IMR-90 (cell line): ENCODE data around the gene PSMD2. TPM values are rescaled to one million over a fixed set of nuclear protein-coding genes. Genes with fewer than 3 reads are reported as not detected.
A peak's percentile ranks its signal among the peaks of the same experiment; 100 is the strongest.

Experiments used
- ATAC-seq: fragments of 200-7000 bp; cut with Tn5 transposase; 2 replicates; pipeline ENCODE4 v1.9.1; 2020; ENCODE audit warnings: low read depth, mild to moderate bottlenecking, moderate library complexity
- BruUV-seq: library from RNA; stranded (reverse); fragments of 400-500 nt; replicated peaks from 2 replicates; lab custom pipeline; 2021; lab: Mats Ljungman, UMichigan
- CTCF ChIA-PET: fragments of 300-600 bp; formaldehyde crosslinking; extraction: SDS; loops from one replicate; lab custom pipeline; 2021; ENCODE audit warnings: antibody characterized with exemption; lab: Yijun Ruan, JAX
- POLR2A ChIA-PET: fragments of 300-600 bp; sonication (Branson Sonifier 250); formaldehyde crosslinking; loops from one replicate; lab custom pipeline; 2022; ENCODE audit warnings: antibody characterized with exemption; ENCODE audit not compliant: unreplicated experiment; lab: Charles Lee
- DNase-seq: peaks from one replicate; pipeline ENCODE4 v3.0.0; 2013
- H2AFZ ChIP-seq: replicated peaks from 2 replicates; pipeline ENCODE3; 2013; ENCODE audit warnings: low read length, mild to moderate bottlenecking; ENCODE audit not compliant: poor library complexity
- H2AK5ac ChIP-seq: 2 replicates; pipeline ENCODE4 v1.6.1; 2013; ENCODE audit warnings: low read depth, low read length, inconsistent platforms
- H2AK9ac ChIP-seq: replicated peaks from 2 replicates; pipeline ENCODE3; 2013; ENCODE audit warnings: mild to moderate bottlenecking, low read depth, low read length, moderate library complexity; ENCODE audit not compliant: poor library complexity
- H2BK120ac ChIP-seq: 2 replicates; pipeline ENCODE4 v1.6.1; 2013; ENCODE audit warnings: low read depth, low read length, inconsistent platforms
- H2BK15ac ChIP-seq: 3 replicates; pipeline ENCODE4 v1.6.1; 2013; ENCODE audit warnings: low read depth, low read length, inconsistent platforms
- H2BK20ac ChIP-seq: 2 replicates; pipeline ENCODE4 v1.6.1; 2013; ENCODE audit warnings: low read depth, mild to moderate bottlenecking, inconsistent platforms, low read length, moderate library complexity
- H2BK5ac ChIP-seq: 2 replicates; pipeline ENCODE4 v1.6.1; 2013; ENCODE audit warnings: mild to moderate bottlenecking, low read depth, low read length, inconsistent platforms; ENCODE audit not compliant: poor library complexity, severe bottlenecking
- H3K14ac ChIP-seq: replicated peaks from 2 replicates; pipeline ENCODE4 v1.6.1; 2013; ENCODE audit warnings: low read depth, low read length, inconsistent platforms
- H3K18ac ChIP-seq: 2 replicates; pipeline ENCODE4 v1.6.1; 2013; ENCODE audit warnings: low read depth, low read length, control low read depth
- H3K23ac ChIP-seq: 2 replicates; pipeline ENCODE4 v1.6.1; 2013; ENCODE audit warnings: low read depth, low read length, inconsistent platforms
- H3K27ac ChIP-seq: 2 replicates; pipeline ENCODE4 v1.5.1; 2013; ENCODE audit warnings: mild to moderate bottlenecking, control low read depth, low read length; ENCODE audit not compliant: insufficient read depth
- H3K27me3 ChIP-seq: 2 replicates; pipeline ENCODE4 v1.6.1; 2013; ENCODE audit warnings: low read length; ENCODE audit not compliant: control insufficient read depth, insufficient read depth
- H3K36me3 ChIP-seq: 2 replicates; pipeline ENCODE4 v1.6.1; 2013; ENCODE audit warnings: low read length, mixed read lengths; ENCODE audit not compliant: control insufficient read depth, insufficient read depth
- H3K4ac ChIP-seq: 2 replicates; pipeline ENCODE4 v1.6.1; 2013; ENCODE audit warnings: low read depth, low read length, inconsistent platforms
- H3K4me1 ChIP-seq: 2 replicates; pipeline ENCODE4 v1.6.1; 2013; ENCODE audit warnings: low read length, mixed read lengths; ENCODE audit not compliant: control insufficient read depth, insufficient read depth
- H3K4me2 ChIP-seq: 2 replicates; pipeline ENCODE4 v1.6.1; 2013; ENCODE audit warnings: low read depth, mild to moderate bottlenecking, control low read depth, low read length, moderate library complexity
- H3K4me3 ChIP-seq: 2 replicates; pipeline ENCODE4 v1.5.1; 2013; ENCODE audit warnings: low read depth, mild to moderate bottlenecking, control low read depth, low read length, moderate library complexity; ENCODE audit not compliant: insufficient read depth
- H3K56ac ChIP-seq: 2 replicates; pipeline ENCODE4 v1.6.1; 2013; ENCODE audit warnings: low read length, inconsistent platforms; ENCODE audit not compliant: insufficient read depth; ENCODE audit errors: extremely low read depth
- H3K79me1 ChIP-seq, 2 experiments: 2 replicates each; pipeline ENCODE4 v1.6.1; 2013; ENCODE audit warnings: low read length in 2 of 2, inconsistent platforms in 1 of 2, low read depth in 1 of 2
- H3K9ac ChIP-seq: 2 replicates; pipeline ENCODE4 v1.6.1; 2013; ENCODE audit warnings: low read depth, low read length, control low read depth
- H3K9me1 ChIP-seq: 2 replicates; pipeline ENCODE4 v1.6.1; 2013; ENCODE audit warnings: low read length, inconsistent platforms; ENCODE audit not compliant: insufficient read depth
- H3K9me3 ChIP-seq: 2 replicates; pipeline ENCODE4 v1.6.1; 2013; ENCODE audit warnings: low read length; ENCODE audit not compliant: control insufficient read depth, insufficient read depth
- H4K20me1 ChIP-seq: 2 replicates; pipeline ENCODE4 v1.6.1; 2013; ENCODE audit warnings: low read length, inconsistent platforms; ENCODE audit not compliant: insufficient read depth
- H4K5ac ChIP-seq: 2 replicates; pipeline ENCODE4 v1.6.1; 2013; ENCODE audit warnings: mild to moderate bottlenecking, low read depth, low read length, control low read depth
- H4K8ac ChIP-seq, 2 experiments: 2 replicates each; pipeline ENCODE4 v1.6.1; 2013; ENCODE audit warnings: low read depth in 2 of 2, low read length in 2 of 2, control low read depth in 1 of 2, inconsistent platforms in 1 of 2
- H4K91ac ChIP-seq: 2 replicates; pipeline ENCODE4 v1.6.1; 2013; ENCODE audit warnings: low read depth, low read length, inconsistent platforms; ENCODE audit not compliant: insufficient read depth
- MAFK ChIP-seq: IDR thresholded peaks from 2 replicates; pipeline ENCODE4 v1.6.1; 2012; ENCODE audit warnings: low read depth, low read length, improper control_type of control experiment
- MXI1 ChIP-seq: IDR thresholded peaks from 2 replicates; pipeline ENCODE4 v1.6.1; 2012; ENCODE audit warnings: low read depth, mild to moderate bottlenecking, low read length, moderate library complexity, borderline replicate concordance
- SMC3 ChIP-seq: fragments of 150-350 bp; IDR thresholded peaks from 2 replicates; pipeline ENCODE4 v1.6.1; 2016; ENCODE audit warnings: low read depth, mild to moderate bottlenecking, antibody characterized with exemption, low read length, moderate library complexity
- WGBS, 2 experiments: methylation state at CpG; one replicate each; pipeline versions ENCODE4 v1.1.5 to v1.1.7; 2013; ENCODE audit warnings: missing lambda C conversion rate in 2 of 2; ENCODE audit not compliant: insufficient read length in 1 of 2; ENCODE audit errors: extremely low coverage in 2 of 2; 5-methylcytosine and 5-hydroxymethylcytosine counted together
- dilution Hi-C: fragments of 300-500 bp; cut with HindIII; formaldehyde crosslinking; loops from one replicate; pipeline ENCODE4 v1.14.3; 2018; ENCODE audit warnings: low sequenced_read_pairs; ENCODE audit not compliant: unreplicated experiment
- in situ Hi-C: fragments of 300-500 bp; cut with MboI; formaldehyde crosslinking; loops from 3 replicates; pipeline ENCODE4 v1.14.3; 2019; ENCODE audit warnings: low sequenced_read_pairs, inconsistent platforms, mixed read lengths
- intact Hi-C: fragments of 100-400 bp; cut with micrococcal nuclease; formaldehyde crosslinking; loops from 2 replicates; pipeline ENCODE4 v1.10.0; 2022
- polyA plus RNA-seq, 3 experiments: library from polyadenylated mRNA; depleted of rRNA; stranded (reverse); fragments of >200 nt; gene quantifications; 2 replicates each; pipeline ENCODE4 v1.2.3, GENCODE V29; 2012; ENCODE audit warnings: low replicate concordance in 1 of 3
- total RNA-seq: library from RNA; depleted of rRNA; stranded (reverse); fragments of >200 nt; gene quantifications from 2 replicates; pipeline ENCODE4 v1.2.3, GENCODE V29; 2012
- TF ChIP-seq, protein P1 (sequence below): fragments of 150-350 bp; IDR thresholded peaks from 2 replicates; pipeline ENCODE4 v1.6.1; 2017; ENCODE audit warnings: mild to moderate bottlenecking, antibody characterized with exemption, low read length, low read depth

The PSMD2 gene
- total and polyA plus RNA-seq, 2 of the 4 experiments (the other 2 are of a cell fraction) = 514 to 872 TPM

DNA sequence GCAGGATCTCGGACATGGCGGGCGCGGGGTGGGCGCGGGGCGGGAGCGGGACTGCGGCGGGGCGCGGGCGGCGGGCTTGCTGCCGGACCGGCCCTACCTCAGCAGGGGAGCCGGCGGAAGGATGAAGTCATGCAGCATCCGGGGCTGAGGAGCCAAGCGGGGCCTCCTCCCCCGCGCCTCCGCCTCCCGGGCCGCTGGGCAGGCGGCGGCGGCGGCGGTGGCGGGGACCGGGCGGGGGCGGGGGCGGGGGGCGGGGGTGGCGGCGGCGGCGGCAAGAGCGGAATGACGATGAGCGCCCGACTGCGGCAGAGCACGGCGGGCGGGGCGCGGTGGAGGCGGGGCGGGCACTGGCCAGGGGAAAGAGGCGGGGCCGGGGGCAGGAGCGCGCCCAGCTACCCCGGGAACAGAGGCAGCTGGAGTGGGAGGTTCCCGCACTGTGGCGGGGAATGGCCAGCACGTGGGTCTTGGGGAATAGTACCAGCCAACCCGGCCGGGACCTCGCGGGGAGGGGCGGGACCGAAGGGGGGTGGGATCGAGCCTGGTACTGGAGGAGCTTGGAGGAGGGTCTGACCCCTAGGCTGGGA is 37.7 kb upstream of the PSMD2 start, which contains the start of gene CAMK2N2:
Gene CAMK2N2 (minus strand): TSS at position 284 of the 584 bp plus-strand sequence. CDS start 268 bp downstream, at position 16.
- Histone ChIP-seq H2AFZ (peak within 1 kb of the TSS; percentile 88), H3K9me1 (no peaks in the 10 kb centered on the region), H2BK5ac (no peak within 1 kb of the TSS), H3K36me3 (0 out of 2 replicates have a peak, but pooled peaks cover 2% of the 10 kb centered on the region), H2AK5ac (no peak within 1 kb of the TSS), H2BK120ac (no peak within 1 kb of the TSS), H3K4ac (no peak within 1 kb of the TSS), H2BK15ac (no peak within 1 kb of the TSS), H2AK9ac (no peak within 1 kb of the TSS), H3K27ac (no peak within 1 kb of the TSS; the same call in 1 of the 2 replicates), H3K18ac (no peak within 1 kb of the TSS), H4K91ac (no peak within 1 kb of the TSS), H3K23ac (peak within 1 kb of the TSS; percentile 82; the same call in 1 of the 2 replicates), H3K56ac (no peak within 1 kb of the TSS), H4K8ac (no peak within 1 kb of the TSS), H3K4me1 (peaks cover 2% of the 10 kb centered on the region; the same call in 1 of the 2 replicates), H3K9me3 (no peaks in the 10 kb centered on the region), H3K4me3 (peak within 1 kb of the TSS; percentile 55), H3K4me2 (peak within 1 kb of the TSS; percentile 80), H2BK20ac (no peak within 1 kb of the TSS), H3K79me1 (no peaks in the 10 kb centered on the region), H3K9ac (no peak within 1 kb of the TSS), H4K5ac (no peak within 1 kb of the TSS), H3K14ac (no peak within 1 kb of the TSS), H4K20me1 (peaks cover 8% of the 10 kb centered on the region), H3K27me3 (peaks cover 37% of the 10 kb centered on the region)
- ChIA-PET POLR2A (no interaction called here), CTCF (interaction anchor here (1.1 kb wide), 1 partner anchor 366 kb away, joined by 3 read pairs; no protein-coding TSS in a partner anchor)
- peak; percentile 47 for DNase-seq
- intact Hi-C loops = no loop called here
- TF ChIP-seq MAFK (no peak), SMC3 (no peak), MXI1 (0 out of 2 replicates have a peak, but pooled peaks have one; percentile 22)
- TF ChIP-seq, protein P1, sequence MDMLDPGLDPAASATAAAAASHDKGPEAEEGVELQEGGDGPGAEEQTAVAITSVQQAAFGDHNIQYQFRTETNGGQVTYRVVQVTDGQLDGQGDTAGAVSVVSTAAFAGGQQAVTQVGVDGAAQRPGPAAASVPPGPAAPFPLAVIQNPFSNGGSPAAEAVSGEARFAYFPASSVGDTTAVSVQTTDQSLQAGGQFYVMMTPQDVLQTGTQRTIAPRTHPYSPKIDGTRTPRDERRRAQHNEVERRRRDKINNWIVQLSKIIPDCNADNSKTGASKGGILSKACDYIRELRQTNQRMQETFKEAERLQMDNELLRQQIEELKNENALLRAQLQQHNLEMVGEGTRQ = peak; percentile 28; the same call in 1 of the 2 replicates
- in situ Hi-C loops = loop anchor here (25.0 kb wide), 1 partner anchor 799 kb away; no protein-coding TSS in a partner anchor
- dilution Hi-C loops = no loop called here
- 1% methylated on average over 30 of the region's 67 CpGs; no CpG with 5 or more reads in 1 of the 2 experiments for WGBS, 2 experiments
- ATAC-seq = peak; percentile 84
- BruUV-seq = no TSS peak
